Fibroblast of skin of right biceps (primary cell): ENCODE measurements around the gene ASB5.

ENCODE experiments used
- DNase-seq: peaks from one replicate; pipeline ENCODE4 v3.0.0-alpha.2; 2013

Gene ASB5

GRCh38 chr4:176277162-176277904, 8.3 kb upstream of the ASB5 start:
- peak; percentile 76 for DNase-seq

DNA sequence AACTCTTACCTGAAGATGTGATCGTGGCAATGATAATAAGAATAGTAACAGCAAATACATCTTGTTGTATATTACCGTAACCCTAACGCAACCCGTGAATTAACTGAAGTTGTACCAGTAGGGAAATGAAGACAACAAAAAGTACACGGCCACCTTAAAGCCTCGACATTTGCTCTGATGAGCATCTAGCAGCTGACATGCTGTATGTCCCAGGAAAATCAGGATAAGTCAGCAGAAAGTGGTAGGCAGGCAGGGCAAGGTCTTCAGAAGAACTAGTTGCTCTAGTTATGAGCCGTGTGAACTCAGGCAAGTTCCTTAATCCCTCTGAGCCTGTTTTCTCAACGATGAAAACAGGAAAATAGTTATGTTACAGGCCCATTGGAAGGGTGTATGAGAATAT, 7.7 kb upstream of the ASB5 start:
- DNase-seq = no peak

- peak; percentile 62 for DNase-seq
Observed at GRCh38 chr4:176274441-176274840, 5.4 kb upstream of the ASB5 start.

- DNase-seq = peak; percentile 50
Observed at GRCh38 chr4:176273736-176274135, 4.7 kb upstream of the ASB5 start.

DNA sequence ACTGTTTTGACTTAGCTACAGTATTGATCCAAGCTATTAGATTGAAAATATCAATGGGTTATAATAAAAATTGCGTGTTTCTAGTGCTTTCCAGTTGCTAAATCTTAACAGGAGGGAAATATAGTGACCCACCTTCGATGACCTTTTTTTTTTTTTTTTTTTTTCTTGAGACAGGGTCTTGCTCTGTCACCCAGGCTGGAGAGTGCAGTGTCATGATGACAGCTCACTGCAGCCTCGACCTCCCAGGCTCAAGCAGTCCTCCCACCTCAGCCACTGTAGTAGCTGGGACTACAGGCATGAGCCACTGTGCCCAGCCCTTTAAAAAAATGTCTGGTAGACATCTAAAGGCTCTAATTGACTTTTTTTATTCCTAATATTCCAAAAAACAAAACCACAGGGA, 3.8 kb upstream of the ASB5 start:
- DNase-seq = no peak

GRCh38 chr4:176271749-176272148, 2.7 kb upstream of the ASB5 start:
- peak; percentile 81 for DNase-seq

GRCh38 chr4:176270669-176271068, 1.6 kb upstream of the ASB5 start:
- DNase-seq = peak; percentile 100

DNA sequence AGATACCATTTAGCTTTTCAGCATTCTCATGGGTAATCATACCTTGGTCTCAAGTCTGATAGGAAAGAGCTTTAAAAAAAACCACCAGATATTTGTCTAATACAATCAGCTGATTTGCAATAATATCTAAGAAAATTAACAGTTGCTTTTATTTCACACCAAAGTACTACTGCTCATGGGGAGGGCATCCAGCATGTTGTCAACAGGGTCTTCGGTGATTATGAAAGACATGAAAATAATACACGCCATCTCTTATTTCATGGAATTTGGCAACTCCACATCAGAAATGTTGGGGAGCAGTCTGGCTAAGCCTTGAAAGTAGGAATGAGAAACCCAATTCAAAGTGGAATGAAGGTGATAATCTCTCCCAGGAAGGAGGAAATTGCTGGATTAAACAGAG, 3.0 kb downstream of the ASB5 start:
- DNase-seq = no peak

DNA sequence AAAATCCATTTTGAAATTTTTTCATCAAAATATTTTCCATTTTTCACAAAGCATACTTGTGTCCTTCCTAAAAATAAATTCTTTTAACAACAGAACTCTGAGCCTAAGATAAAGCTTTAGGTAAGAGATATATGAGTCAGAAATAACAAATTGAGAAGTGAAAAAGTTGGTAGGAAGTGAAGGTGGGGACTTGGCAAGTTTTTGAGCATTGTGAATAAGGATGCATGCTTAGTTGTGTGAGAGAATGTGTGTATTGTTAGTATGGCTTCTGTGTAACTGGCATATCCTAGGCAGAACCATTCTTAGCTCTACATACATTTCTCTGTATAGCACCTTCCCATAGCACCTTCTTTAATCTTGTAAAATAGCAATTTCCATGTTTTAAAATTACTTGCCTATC, 6.8 kb downstream of the ASB5 start:
- no peak for DNase-seq

GRCh38 chr4:176261481-176261880, 7.5 kb downstream of the ASB5 start:
- DNase-seq = peak; percentile 40

DNA sequence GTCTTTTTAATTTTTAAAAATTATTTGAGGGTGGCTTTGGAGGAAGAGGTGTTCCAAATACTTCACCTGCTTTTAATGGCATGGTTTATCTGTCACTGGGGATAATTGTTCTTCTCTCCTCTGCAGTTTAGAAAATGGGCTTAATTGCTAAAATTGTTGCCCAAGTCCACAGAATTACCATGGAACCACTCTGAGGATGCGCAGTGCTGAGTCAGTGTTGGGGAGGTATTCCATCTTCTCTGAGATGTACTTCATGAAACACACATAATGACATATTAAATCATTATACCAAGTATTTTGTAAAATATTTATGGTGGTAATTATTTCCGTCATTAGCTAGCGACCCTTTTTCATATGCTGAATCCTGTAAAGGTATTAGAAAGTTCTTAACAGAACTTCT, 8.0 kb downstream of the ASB5 start:
- DNase-seq = no peak

- peak; percentile 84 for DNase-seq
Observed at GRCh38 chr4:176259330-176260090, 9.5 kb downstream of the ASB5 start.

DNA sequence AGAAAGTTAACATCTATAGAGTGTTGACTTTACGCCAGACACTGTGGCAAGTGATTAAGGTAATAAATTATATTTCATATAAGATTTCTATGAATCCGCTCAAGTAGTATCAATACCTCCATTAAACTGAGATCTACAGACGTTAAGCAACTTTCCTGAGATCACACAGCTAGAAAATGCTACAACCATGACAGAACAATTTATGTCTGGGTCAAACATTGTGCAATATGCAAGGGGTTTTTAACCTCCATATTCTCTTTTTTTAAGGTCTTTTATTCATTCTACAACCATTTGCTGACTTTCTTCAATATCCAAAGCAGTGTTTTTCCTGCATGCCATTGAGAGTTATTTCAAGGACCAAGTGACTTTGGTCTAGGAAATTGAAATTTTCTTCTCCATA, 10.9 kb downstream of the ASB5 start:
- DNase-seq = no peak

DNA sequence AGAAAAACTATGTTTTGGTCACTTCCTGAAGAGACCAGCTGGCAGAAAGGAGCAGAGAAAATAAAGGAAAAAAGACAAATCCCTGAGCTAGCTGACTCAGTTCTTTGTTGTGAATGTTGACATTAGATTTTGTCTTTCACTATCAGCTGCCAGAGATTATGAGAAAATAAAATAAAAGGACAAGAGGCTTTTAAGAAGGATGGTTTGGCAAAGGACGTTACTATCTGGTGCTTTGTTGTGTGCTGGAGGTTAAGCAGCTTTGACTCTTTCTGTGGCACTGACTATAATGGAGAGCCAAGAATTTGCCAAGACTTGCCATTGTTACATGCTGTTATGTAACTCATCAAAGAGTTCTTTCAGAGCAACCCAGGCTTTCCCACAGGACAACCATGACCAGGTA, 12.1 kb downstream of the ASB5 start:
- DNase-seq = no peak

- DNase-seq = no peak
Observed at GRCh38 chr4:176242764-176243347, 26.2 kb downstream of the ASB5 start.

DNA sequence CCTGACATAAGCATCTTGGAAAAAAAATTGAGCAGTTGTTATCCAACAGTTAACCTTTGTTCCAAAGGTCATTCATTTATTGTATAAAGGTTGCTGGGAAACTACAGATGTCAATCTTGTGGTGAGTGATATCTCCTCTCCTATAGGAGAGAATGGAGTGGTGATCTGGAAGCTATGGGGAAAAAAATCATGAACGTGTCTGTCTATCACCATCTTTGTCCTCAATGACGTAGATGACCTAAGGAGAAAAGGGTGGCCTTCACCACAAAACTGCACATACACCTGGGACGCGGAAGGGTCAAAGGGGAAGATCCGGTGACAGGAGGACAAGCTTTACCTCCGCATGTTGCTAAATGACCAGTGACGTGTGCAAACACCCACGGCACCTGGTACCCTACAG, 27.3 kb downstream of the ASB5 start:
- DNase-seq = no peak

DNA sequence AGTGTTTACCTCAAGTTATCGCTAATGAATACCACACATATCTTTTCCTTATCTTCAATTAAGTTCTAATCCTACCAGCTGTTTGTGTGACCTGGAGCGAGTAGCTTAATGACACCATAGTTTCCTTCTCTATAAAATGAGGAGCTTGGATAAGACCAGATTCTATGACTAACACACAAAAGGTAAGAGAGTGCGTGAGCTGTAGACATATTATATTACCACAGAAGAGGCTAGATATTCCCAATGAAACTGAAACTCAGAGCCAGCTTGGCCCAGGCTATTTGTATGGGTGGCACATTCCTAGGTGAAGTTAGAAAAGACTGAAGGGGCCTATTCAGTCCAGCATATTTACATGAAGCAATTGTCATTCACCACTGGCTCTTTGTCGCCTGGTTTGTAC, 30.2 kb downstream of the ASB5 start:
- peak; percentile 28 for DNase-seq

GRCh38 chr4:176238157-176238610, 30.8 kb downstream of the ASB5 start:
- DNase-seq = peak; percentile 82

DNA sequence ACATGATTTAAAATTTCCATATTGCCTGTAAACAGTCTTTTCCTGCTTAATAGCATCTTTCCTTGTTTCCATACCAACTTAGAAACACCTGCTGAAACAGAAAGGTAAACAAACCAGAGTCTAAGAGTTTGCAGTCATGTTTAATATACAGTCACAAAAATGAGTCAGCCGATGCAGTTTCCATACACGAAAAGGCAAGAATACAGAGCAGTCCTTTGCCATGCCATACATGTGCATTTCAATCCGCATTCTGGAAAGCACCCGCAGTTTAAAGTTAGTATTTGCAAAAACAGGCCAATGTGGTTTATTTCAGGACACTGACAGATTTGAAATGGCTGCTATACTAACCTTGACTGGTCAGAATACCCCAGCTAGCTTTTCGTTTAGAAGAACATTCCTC, 32.1 kb downstream of the ASB5 start:
- DNase-seq = peak; percentile 7

- DNase-seq = no peak
Observed at GRCh38 chr4:176230836-176231235, 38.2 kb downstream of the ASB5 start.

DNA sequence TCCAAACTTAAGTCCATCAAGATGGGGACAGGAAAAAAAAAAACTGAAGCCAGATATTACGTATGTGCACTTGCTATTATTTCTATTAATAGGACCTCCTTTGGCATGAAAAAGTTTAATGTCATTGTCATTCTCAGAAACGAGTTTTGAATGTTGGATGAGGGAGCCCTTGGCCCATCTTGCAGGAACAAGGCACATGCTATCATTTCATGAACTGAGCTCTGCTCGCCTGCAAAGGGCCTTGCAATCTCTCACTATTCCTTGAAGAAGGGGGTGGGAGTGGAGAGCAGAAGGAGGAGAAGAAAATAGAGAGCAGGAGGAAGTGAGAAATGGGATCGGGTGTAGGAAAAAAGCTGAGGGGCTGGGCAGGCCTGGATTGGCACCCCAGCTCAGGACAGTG, 39.4 kb downstream of the ASB5 start:
- no peak for DNase-seq

- DNase-seq = no peak
Observed at GRCh38 chr4:176226736-176227135, 42.3 kb downstream of the ASB5 start.

GRCh38 chr4:176223561-176223960, 45.5 kb downstream of the ASB5 start:
- DNase-seq = no peak

DNA sequence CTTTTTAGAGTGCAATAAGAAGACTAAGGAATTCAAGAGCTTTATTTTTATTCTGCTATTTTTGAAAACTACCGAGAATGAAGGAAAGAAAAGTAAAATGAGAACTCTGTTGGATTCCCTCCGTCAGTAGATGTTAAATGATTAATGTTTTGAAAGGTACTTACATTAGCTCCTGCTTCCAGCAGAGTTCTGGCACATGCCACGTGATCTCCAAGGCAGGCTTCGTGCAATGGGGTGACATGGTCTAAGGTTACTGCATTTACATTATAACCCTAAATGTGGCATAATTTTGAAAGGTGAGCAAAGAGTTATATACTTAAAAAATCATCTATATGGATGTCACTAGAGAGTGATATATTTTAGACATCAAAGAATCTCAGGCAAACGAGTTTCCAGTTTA, 46.9 kb downstream of the ASB5 start:
- DNase-seq = no peak
